Natural killer cell treated with Interleukin-12 subunit alpha and Interleukin-12 subunit beta and Interleukin-15 and Interleukin-18, amount 100 ng/mL, for 72 hours (primary cell): ENCODE results near the gene INSIG1. TPM values are rescaled to one million over a fixed set of nuclear protein-coding genes. Genes with fewer than 3 reads are reported as not detected.

Experiments
- ATAC-seq, 2 donors: fragments of 150-1000 bp; cut with Tn5 transposase in 1 of 2; sonication (Bioruptor Pico), chemical (Tn5 transposase) in 1 of 2; 2 replicates each; pipeline ENCODE4 v1.10.0; 2021
- DNase-seq: peaks from one replicate; pipeline ENCODE4 v3.0.0; 2022; ENCODE audit warnings: low spot score
- H3K27ac Mint-ChIP-seq, 2 donors: 1 replicate in 1 of 2; 2 replicates in 1 of 2; pipeline ENCODE4 v1.8.0; 2022; ENCODE audit warnings: mixed read lengths in 2 of 2, mild to moderate bottlenecking in 1 of 2, moderate library complexity in 1 of 2
- H3K27me3 Mint-ChIP-seq, 2 donors: 1 replicate in 1 of 2; 2 replicates in 1 of 2; pipeline ENCODE4 v1.8.0; 2022; ENCODE audit warnings: mixed read lengths in 2 of 2
- H3K36me3 Mint-ChIP-seq: one replicate; pipeline ENCODE4 v1.8.0; 2022; ENCODE audit warnings: mixed read lengths
- H3K4me1 Mint-ChIP-seq, 2 donors: 1 replicate in 1 of 2; 2 replicates in 1 of 2; pipeline ENCODE4 v1.8.0; 2022; ENCODE audit warnings: low read depth in 2 of 2, mixed read lengths in 2 of 2, mild to moderate bottlenecking in 1 of 2
- H3K4me3 Mint-ChIP-seq: one replicate; pipeline ENCODE4 v1.8.0; 2022; ENCODE audit warnings: mixed read lengths
- H3K9me3 Mint-ChIP-seq: 2 replicates; pipeline ENCODE4 v1.8.0; 2022; ENCODE audit warnings: mixed read lengths
- total RNA-seq, 2 donors: library from RNA; stranded (reverse); gene quantifications; one replicate each; pipeline ENCODE4 v1.2.3, GENCODE V29; 2022

Gene INSIG1
- total RNA-seq, 2 donors from 2014 or later: 88.1 to 120 TPM

DNA sequence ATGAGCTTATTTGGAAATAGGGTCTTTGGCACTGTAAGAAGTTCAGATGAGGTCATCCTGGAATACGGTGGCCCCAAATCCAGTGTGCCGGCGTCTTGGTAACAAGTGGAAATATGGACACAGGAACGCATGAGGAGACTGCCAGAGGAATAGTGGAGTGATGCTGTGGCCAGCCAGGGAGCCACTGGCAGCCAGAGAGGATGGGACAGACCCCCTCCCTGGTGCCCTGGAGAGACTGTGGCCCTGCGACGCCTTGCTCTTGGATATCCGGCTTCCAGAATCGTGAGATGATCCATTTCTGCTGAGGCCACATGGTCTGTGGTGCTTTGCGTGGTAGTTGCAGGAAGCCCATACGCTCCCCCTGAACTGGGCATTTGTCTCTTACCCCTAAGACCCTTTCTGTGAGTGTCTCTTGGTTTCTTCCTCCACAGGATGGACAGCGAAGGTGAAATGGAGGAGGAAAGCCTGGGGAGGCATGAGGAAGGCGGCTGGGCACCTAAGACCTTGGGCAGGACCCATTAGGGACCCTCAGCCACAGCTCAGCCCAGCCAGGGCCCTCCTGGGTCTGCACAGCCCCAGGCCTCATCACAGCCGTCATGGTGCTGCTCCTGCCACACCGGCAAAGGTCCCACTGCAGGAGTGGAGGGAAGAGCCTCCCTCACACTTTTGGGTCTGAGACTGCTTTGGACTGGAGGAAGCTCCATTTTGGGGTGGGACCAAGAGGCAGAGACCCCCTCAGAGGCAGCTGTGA, 53.6 kb downstream of the INSIG1 start:
- DNase-seq (no peak), ATAC-seq (no peak)
- Mint-ChIP-seq H3K27me3 (peaks cover 5 to 14% of the 10 kb centered on the region in 2 donors), H3K4me1 (peaks cover 0 to 3% of the 10 kb centered on the region in 2 donors), H3K4me3 (no peak overlapping the region), H3K9me3 (peaks cover 5% of the 10 kb centered on the region), H3K27ac (no peak overlapping the region), H3K36me3 (no peaks in the 10 kb centered on the region)

DNA sequence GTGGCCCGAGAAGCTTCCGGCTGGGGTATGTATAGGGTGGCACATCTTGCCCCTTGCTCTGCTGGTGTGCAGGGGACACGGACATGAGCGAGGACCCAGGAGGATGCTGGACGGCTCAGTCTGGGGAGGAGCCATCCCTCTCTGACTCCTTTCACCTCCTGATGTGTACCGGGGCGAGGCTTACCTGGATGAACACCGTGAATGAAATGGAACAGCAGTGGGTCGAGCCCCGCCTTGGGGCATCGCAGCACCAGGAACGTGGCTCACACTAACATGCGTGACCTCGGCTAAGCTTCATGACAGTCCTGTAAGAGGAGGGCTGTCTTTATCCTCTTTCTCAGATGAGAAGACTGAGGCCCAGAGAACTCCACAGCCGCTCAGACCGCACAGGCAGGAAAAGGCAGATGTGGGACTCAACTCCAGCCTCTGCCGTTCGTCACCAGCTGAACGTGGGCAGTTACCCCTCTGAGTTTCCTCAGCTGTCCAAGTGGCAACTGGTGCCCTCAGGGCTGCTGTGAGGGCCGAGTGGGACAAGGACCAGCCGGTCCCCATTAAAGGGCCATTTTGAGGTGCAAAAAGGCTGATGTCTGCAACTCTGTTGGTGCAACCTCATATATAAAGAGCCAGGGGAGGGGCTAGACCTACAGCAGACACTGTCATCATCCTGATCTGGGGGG, 54.5 kb downstream of the INSIG1 start:
- peaks cover 4 to 6% of the 10 kb centered on the region in 2 donors for H3K4me1 Mint-ChIP-seq
- no peak overlapping the region for H3K4me3 Mint-ChIP-seq
- peak in 1 of 2 donors; percentile 25 for ATAC-seq
- H3K36me3 Mint-ChIP-seq: no peaks in the 10 kb centered on the region
- H3K27ac Mint-ChIP-seq: no peak overlapping the region
- DNase-seq: no peak
- H3K27me3 Mint-ChIP-seq: peaks cover 9 to 20% of the 10 kb centered on the region in 2 donors
- peaks cover 5% of the 10 kb centered on the region for H3K9me3 Mint-ChIP-seq

- ATAC-seq (no peak), DNase-seq (no peak)
- peaks cover 5% of the 10 kb centered on the region for H3K9me3 Mint-ChIP-seq
- H3K27me3 Mint-ChIP-seq: peaks cover 9 to 21% of the 10 kb centered on the region in 2 donors
- H3K27ac Mint-ChIP-seq: no peak overlapping the region
- peaks cover 4 to 6% of the 10 kb centered on the region in 2 donors for H3K4me1 Mint-ChIP-seq
- no peak overlapping the region for H3K4me3 Mint-ChIP-seq
- no peaks in the 10 kb centered on the region for H3K36me3 Mint-ChIP-seq
Measured at GRCh38 chr7:155352753-155353115, 55.1 kb downstream of the INSIG1 start.

DNA sequence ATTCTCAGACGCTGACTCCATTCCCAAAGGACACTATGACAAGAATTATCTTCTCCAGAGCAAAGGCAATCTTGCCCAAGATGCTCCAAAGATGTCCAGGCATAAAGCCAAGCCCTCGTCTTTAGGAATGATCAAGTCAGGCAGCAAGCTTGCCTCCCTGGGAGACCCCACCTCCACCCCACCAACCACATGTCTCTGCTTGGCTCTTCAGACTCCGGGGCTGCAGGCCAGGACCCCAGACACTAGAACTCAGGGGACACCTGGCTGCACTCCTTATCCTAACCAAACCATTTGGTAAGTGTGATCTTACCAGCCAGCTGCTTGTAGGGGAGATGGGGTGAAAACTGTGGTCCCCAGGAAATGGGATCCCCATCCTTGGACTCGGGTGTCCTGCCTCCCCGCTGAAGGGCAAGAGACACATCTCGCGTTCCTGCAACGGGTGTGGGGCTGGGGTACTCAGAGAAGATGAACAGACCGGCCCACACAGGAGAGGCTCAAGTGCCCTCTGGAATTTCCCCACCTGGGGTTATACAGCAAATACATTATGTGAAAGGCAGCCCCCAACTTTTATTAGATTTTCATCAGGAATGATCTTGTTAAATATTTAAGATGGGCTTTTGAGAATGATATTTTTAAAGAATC, 55.7 kb downstream of the INSIG1 start:
- Mint-ChIP-seq H3K36me3 (no peaks in the 10 kb centered on the region), H3K9me3 (peaks cover 5% of the 10 kb centered on the region), H3K4me3 (no peak overlapping the region), H3K4me1 (peaks cover 4 to 9% of the 10 kb centered on the region in 2 donors), H3K27ac (no peak overlapping the region), H3K27me3 (peaks cover 12 to 21% of the 10 kb centered on the region in 2 donors)
- no peak for DNase-seq
- ATAC-seq: no peak

DNA sequence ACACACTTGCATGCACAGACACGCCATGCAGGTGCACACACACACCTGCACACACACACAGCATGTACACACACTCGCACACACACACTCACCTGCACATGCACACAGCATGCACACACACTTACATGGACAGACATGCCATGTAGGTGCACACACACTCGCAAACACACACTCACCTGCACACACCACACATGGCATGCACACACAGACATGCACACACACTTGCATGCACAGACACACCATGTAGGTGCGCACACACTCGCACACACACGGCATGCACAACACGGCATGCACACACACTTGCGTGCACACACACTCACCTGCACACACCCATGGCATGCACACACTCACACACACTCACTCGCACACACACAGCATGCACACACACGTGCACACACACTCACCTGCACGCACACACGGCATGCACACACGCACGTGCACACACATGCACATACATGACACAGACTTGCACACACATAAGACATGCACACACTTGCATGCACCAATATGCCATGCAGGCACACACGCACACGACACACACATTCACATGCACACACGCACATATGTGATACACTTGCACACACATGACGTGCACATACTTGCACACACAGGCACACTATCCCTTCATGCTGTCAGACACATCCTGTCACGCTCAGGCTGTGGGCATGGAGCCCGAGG, 56.8 kb downstream of the INSIG1 start:
- DNase-seq (no peak), ATAC-seq (no peak)
- Mint-ChIP-seq H3K27ac (no peak overlapping the region), H3K36me3 (no peaks in the 10 kb centered on the region), H3K27me3 (peaks cover 12 to 21% of the 10 kb centered on the region in 2 donors), H3K9me3 (peaks cover 5% of the 10 kb centered on the region), H3K4me1 (peaks cover 4 to 9% of the 10 kb centered on the region in 2 donors), H3K4me3 (no peak overlapping the region)

- Mint-ChIP-seq H3K27ac (no peak overlapping the region), H3K27me3 (peaks cover 14 to 21% of the 10 kb centered on the region in 2 donors), H3K9me3 (peaks cover 5% of the 10 kb centered on the region), H3K4me3 (no peak overlapping the region), H3K36me3 (no peaks in the 10 kb centered on the region), H3K4me1 (peaks cover 4 to 9% of the 10 kb centered on the region in 2 donors)
- DNase-seq (no peak), ATAC-seq (no peak)
Measured at GRCh38 chr7:155355176-155355575, 57.5 kb downstream of the INSIG1 start.

DNA sequence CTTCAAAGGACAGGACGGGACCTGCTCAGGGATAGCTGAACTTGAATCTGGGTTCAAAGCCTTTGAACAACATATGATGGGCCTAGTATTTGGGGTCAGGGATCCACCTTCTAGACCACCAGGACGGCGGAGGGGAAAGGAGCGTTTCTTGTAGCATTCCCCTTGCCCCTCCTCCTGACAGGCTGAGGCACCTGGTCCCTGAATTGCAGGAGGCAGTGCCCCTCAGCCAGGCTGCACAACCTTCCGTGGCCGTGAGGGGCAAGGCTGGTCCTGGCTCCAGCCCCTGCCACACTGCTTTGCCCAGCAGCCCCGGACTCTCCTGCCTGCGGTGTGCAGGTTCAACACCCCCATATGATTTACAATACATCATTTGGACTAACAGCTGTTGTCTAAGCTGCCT, 58.1 kb downstream of the INSIG1 start:
- ATAC-seq: no peak
- Mint-ChIP-seq H3K27ac (no peak overlapping the region), H3K27me3 (peaks cover 15 to 26% of the 10 kb centered on the region in 2 donors)

GRCh38 chr7:155356323-155357105, 58.8 kb downstream of the INSIG1 start:
- Mint-ChIP-seq H3K27ac (no peak overlapping the region), H3K36me3 (no peaks in the 10 kb centered on the region), H3K4me1 (peaks cover 4 to 9% of the 10 kb centered on the region in 2 donors), H3K27me3 (peaks cover 16 to 25% of the 10 kb centered on the region in 2 donors), H3K4me3 (no peak overlapping the region), H3K9me3 (peaks cover 5% of the 10 kb centered on the region)
- ATAC-seq (no peak), DNase-seq (no peak)

More for the DNA sequence above, 58.1 kb downstream of the INSIG1 start:
- Mint-ChIP-seq H3K36me3 (no peaks in the 10 kb centered on the region), H3K4me1 (peaks cover 4 to 9% of the 10 kb centered on the region in 2 donors), H3K4me3 (no peak overlapping the region), H3K9me3 (peaks cover 5% of the 10 kb centered on the region)
- DNase-seq: no peak

DNA sequence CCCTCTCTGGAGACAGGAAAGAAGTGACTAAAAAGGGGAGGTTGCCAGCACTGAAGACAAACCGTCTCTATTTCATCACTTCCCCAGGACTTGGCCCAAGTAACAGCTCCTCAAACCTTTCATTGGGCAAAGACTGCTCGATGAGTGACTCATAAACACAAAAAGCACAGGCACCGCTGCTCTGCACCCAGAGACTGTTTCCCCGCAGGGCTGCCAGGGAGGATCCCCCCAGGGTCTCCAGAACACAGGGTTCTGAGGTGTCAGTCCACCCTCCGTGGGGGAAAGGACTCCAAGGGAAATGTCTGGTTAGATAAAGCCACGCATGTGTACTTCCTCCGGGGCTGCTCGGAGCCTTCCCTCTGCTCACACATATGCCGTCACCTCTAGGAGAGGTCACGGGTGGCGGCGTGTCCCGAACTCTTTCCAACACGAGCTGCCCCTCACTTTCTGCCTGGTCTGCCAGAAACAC, 59.9 kb downstream of the INSIG1 start:
- Mint-ChIP-seq H3K27me3 (peaks cover 16 to 25% of the 10 kb centered on the region in 2 donors), H3K4me3 (no peak overlapping the region), H3K4me1 (peaks cover 4 to 9% of the 10 kb centered on the region in 2 donors), H3K27ac (no peak overlapping the region), H3K9me3 (peaks cover 5% of the 10 kb centered on the region), H3K36me3 (no peaks in the 10 kb centered on the region)
- DNase-seq (no peak), ATAC-seq (peak; percentile 53 to 80)

DNA sequence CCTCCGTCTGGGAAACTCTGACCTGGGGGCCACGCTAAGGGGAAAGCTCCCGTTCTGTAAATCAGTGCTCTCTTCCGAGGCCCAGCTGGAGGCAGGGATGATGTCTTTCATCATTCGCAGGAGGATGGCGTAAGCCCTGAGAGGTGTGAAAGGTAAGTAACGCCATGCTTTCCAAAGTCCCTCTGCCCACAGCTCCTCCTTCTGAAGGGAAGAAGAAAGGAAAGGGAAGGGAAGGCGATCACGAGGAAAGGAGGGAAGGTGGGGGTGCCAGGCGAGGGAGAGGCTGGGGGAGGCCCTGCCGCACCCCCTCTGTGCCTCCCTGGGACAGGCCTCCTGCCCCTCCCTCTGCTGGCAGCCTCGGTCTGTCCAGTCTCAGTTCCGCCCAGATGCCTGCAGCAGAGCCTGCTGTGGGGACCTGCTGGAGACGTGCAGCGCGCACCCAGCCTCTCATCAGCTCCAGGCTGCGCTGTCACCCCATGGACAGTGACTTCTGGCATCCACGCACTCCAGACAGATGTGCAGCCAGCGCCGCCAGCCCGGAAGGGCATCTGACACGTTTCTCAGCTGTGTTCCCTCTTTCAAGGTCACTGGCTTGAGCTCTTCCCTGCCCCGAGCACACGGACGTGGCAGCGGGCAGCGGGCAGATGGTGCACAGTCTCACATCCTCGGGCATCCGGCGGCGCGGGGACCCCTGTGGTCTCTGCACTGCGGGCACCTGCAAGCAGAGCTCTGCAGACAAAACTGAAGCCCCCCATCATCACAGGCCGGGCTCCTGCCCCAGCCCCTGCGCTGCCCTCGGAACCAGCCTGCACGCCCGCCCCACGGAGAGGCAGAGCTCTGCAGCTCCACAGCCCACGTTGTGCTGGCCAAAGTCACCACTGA, 60.6 kb downstream of the INSIG1 start:
- Mint-ChIP-seq H3K4me3 (no peak overlapping the region), H3K4me1 (peaks cover 4 to 9% of the 10 kb centered on the region in 2 donors), H3K27ac (no peak overlapping the region), H3K9me3 (peaks cover 5% of the 10 kb centered on the region), H3K27me3 (peaks cover 16 to 25% of the 10 kb centered on the region in 2 donors), H3K36me3 (no peaks in the 10 kb centered on the region)
- ATAC-seq: peak in 1 of 2 donors; percentile 11
- no peak for DNase-seq

DNA sequence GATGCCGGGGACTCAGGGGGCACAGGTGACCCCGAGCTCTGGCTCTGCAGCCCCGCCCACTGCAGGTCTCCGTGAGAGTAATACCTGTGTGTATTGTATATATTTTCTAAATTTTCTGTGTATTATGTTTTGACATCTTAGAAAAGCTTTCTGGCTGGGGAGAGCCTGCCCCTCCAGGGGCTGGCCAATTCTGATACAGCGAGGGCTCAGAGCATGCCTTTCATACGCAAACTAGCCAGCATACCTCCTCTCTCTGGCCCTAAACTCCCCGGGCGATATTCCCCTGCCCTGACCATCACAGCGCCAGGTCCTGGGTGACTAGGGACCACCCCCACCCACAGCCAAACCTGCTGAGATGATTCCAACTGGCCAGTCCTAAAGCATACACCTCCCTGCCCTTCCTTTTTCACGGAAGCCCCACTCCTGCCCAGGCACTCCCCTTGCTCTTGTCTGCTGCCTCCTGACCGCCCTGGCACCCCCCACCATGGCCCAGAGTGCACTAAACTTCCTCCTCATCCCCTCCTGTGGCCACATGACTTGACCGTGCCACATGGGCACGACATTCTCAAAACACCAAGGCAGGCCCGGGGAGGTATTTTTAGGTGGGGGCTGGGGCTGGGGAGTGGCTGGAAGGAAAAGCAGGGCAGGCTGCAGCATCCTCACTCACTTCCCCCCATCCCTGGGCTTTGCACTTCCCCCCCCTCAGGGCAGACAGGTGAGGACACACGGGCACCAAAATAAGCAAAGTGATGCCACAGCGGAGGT, 61.5 kb downstream of the INSIG1 start:
- H3K27me3 Mint-ChIP-seq: peaks cover 16 to 29% of the 10 kb centered on the region in 2 donors
- no peak overlapping the region for H3K4me3 Mint-ChIP-seq
- peaks cover 5% of the 10 kb centered on the region for H3K9me3 Mint-ChIP-seq
- ATAC-seq (no peak), DNase-seq (no peak)
- peaks cover 4 to 9% of the 10 kb centered on the region in 2 donors for H3K4me1 Mint-ChIP-seq
- no peaks in the 10 kb centered on the region for H3K36me3 Mint-ChIP-seq
- no peak overlapping the region for H3K27ac Mint-ChIP-seq
